Transverse colon (tissue), 4 donors: ENCODE results near the gene CAPRIN1.

ENCODE experiments used
- EP300 ChIP-seq: sonication (generic); formaldehyde crosslinking; IDR thresholded peaks from one replicate; pipeline ENCODE4 v1.6.1; 2017; ENCODE audit warnings: antibody characterized with exemption, low read depth
- POLR2A ChIP-seq: fragments of 450-650 bp; IDR thresholded peaks from one replicate; pipeline ENCODE4 v1.6.1; 2016; ENCODE audit warnings: antibody characterized with exemption, mild to moderate bottlenecking, moderate library complexity
- POLR2AphosphoS5 ChIP-seq, 3 donors: sonication (generic); formaldehyde crosslinking; IDR thresholded peaks; one replicate each; pipeline ENCODE4 v1.6.1; 2016; ENCODE audit warnings: antibody characterized with exemption in 3 of 3
- TF ChIP-seq, protein P1 (sequence below), 5 experiments: fragments of 200-600 bp in 3 of 5; fragments of 450-650 bp in 2 of 5; sonication (generic) in 3 of 5; IDR thresholded peaks; 1 replicate in 2 of 5; 2 replicates in 3 of 5; pipeline ENCODE4 v1.5.1; 2016 to 2017; ENCODE audit warnings: antibody characterized with exemption in 5 of 5, inconsistent platforms in 3 of 5, mild to moderate bottlenecking in 2 of 5, moderate library complexity in 1 of 5

DNA sequence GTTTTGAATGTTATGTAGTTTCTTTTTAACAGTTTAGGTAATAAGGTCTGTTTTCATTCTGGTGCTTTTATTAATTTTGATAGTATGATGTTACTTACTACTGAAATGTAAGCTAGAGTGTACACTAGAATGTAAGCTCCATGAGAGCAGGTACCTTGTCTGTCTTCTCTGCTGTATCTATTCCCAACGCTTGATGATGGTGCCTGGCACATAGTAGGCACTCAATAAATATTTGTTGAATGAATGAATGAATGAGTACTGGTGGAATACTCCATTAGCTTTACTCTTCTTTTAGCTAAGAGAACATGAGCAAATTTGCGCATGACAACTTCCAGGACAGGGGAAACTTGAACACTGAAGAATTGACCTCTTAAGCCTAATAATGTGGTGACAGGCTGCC lies 47.3 kb downstream of the CAPRIN1 start:
- TF ChIP-seq EP300 (no peak), POLR2A (no peak), POLR2AphosphoS5 (IDR thresholded peaks at IDR 0.05) (no peak)
- TF ChIP-seq, protein P1, sequence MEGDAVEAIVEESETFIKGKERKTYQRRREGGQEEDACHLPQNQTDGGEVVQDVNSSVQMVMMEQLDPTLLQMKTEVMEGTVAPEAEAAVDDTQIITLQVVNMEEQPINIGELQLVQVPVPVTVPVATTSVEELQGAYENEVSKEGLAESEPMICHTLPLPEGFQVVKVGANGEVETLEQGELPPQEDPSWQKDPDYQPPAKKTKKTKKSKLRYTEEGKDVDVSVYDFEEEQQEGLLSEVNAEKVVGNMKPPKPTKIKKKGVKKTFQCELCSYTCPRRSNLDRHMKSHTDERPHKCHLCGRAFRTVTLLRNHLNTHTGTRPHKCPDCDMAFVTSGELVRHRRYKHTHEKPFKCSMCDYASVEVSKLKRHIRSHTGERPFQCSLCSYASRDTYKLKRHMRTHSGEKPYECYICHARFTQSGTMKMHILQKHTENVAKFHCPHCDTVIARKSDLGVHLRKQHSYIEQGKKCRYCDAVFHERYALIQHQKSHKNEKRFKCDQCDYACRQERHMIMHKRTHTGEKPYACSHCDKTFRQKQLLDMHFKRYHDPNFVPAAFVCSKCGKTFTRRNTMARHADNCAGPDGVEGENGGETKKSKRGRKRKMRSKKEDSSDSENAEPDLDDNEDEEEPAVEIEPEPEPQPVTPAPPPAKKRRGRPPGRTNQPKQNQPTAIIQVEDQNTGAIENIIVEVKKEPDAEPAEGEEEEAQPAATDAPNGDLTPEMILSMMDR (IDR thresholded peaks at IDR 0.05), result no peak
